MM.1S (cell line): ENCODE measurements around the gene KCNC3.

Experiments
- EZH2phosphoT487 ChIP-seq: fragments of 300-600 bp; sonication (generic); IDR thresholded peaks from 2 replicates; pipeline ENCODE4 v1.6.1; 2018; ENCODE audit warnings: antibody characterized with exemption, low read length
- TF ChIP-seq, protein P1 (sequence below): fragments of 300-600 bp; sonication (generic); IDR thresholded peaks from 2 replicates; pipeline ENCODE4 v1.5.1; 2016; ENCODE audit warnings: antibody characterized with exemption, low read length, mixed read lengths

DNA sequence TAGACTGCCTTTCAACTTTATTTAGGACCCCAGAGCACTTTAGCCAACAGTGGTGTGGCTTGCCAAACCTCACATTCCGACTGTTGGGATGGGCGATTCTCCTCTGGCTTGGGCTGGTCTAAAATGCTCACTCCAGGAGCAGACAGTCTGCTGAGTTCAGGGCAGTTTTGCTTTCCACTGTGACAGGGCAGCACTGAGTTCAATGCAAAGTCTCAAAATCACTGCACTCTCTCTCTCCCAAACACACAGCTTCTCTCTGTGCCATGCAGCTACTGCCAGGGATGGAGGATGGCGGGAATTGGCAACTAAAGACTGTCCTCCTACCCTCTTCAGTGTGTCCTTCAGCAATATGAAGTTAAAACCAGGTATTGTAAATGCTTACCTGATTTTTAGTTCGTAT is 23.1 kb upstream of the KCNC3 start:
- TF ChIP-seq, protein P1, sequence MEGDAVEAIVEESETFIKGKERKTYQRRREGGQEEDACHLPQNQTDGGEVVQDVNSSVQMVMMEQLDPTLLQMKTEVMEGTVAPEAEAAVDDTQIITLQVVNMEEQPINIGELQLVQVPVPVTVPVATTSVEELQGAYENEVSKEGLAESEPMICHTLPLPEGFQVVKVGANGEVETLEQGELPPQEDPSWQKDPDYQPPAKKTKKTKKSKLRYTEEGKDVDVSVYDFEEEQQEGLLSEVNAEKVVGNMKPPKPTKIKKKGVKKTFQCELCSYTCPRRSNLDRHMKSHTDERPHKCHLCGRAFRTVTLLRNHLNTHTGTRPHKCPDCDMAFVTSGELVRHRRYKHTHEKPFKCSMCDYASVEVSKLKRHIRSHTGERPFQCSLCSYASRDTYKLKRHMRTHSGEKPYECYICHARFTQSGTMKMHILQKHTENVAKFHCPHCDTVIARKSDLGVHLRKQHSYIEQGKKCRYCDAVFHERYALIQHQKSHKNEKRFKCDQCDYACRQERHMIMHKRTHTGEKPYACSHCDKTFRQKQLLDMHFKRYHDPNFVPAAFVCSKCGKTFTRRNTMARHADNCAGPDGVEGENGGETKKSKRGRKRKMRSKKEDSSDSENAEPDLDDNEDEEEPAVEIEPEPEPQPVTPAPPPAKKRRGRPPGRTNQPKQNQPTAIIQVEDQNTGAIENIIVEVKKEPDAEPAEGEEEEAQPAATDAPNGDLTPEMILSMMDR: no peak
- TF ChIP-seq EZH2phosphoT487: no peak
